ENCODE results near the gene SAA2. TPM values are rescaled to one million over a fixed set of nuclear protein-coding genes. Genes with fewer than 3 reads are reported as not detected.

SAA2 gene
- total RNA-seq, 1 experiment from 2014 or later = 0.29 TPM

DNA sequence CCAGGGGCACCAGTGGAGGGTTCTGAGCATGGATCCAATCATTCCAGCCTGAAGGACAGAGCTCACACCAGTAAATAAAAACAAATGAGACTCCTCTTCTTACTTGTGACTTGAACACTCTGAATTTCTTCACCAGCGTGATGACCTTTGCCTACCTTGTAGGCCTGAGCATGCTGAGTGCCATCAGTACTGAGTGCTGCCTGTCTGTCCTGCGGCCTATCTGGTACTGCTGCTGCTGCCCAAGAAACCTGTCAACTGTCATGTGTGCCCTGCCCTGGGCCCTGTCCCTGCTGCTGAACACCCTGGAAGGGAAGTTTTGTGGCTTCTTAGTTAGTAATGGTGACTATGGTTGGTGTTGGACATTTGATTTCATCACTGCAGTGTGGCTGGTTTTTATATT, 51.9 kb downstream of the SAA2 start:
- no peak for DNase-seq (ENCODE audit: low read depth)

Small RNA genes lying within 50 kb of the gene (small RNA-seq; reads per million reads assigned to genes)
- gene RNA5SP333 = not detected
- not detected for gene RNA5SP334

Other genes with a start within 250 kb of the SAA2 start
- gene SERGEF, start 235.6 kb downstream of the SAA2 start, total RNA-seq (2014; rRNA removed; shearing (Covaris generic)) = 23.2 and 30.8 TPM in 2 replicates
- gene TPH1, start 202.4 kb downstream of the SAA2 start, total RNA-seq (2014; rRNA removed; shearing (Covaris generic)) = 0.27 and 0.58 TPM in 2 replicates
- gene SAAL1, start 142.6 kb downstream of the SAA2 start, total RNA-seq (2014; rRNA removed; shearing (Covaris generic)) = 50.1 and 51.5 TPM in 2 replicates
- 0.60 and 0.93 TPM in 2 replicates for gene MRGPRX3, start 116.1 kb downstream of the SAA2 start, total RNA-seq (2014; rRNA removed; shearing (Covaris generic))
- gene MRGPRX4, start 75.8 kb downstream of the SAA2 start, total RNA-seq (2014; rRNA removed; shearing (Covaris generic)) = 2.7 and 3.9 TPM in 2 replicates
- gene SAA4, start 11.9 kb downstream of the SAA2 start, total RNA-seq (2014; rRNA removed; shearing (Covaris generic)) = not detected in 2 replicates
- 0.69 and 1.7 TPM in 2 replicates for gene SAA1, start 17.6 kb upstream of the SAA2 start, total RNA-seq (2014; rRNA removed; shearing (Covaris generic))
- 18.6 and 19.2 TPM in 2 replicates for gene HPS5, start 73.5 kb upstream of the SAA2 start, total RNA-seq (2014; rRNA removed; shearing (Covaris generic))
- 70.3 and 85.8 TPM in 2 replicates for gene GTF2H1, start 73.9 kb upstream of the SAA2 start, total RNA-seq (2014; rRNA removed; shearing (Covaris generic))
- 713 and 1,482 TPM in 2 replicates for gene LDHA, start 145.9 kb upstream of the SAA2 start, total RNA-seq (2014; rRNA removed; shearing (Covaris generic))
- not detected in 2 replicates for gene LDHC, start 163.7 kb upstream of the SAA2 start, total RNA-seq (2014; rRNA removed; shearing (Covaris generic))
- not detected in 2 replicates for gene LDHAL6A, start 207.2 kb upstream of the SAA2 start, total RNA-seq (2014; rRNA removed; shearing (Covaris generic))

All from HT1080 (cell line).